HEK293T (cell line): Measurements from ENCODE around the gene SPTY2D1.

Source experiments
- BHLHE40 ChIP-seq: fragments of 450-650 bp; IDR thresholded peaks from 2 replicates; pipeline ENCODE4 v1.6.1; 2016; ENCODE audit warnings: mild to moderate bottlenecking, moderate library complexity, borderline replicate concordance
- ELF4 ChIP-seq: fragments of 450-650 bp; IDR thresholded peaks from 2 replicates; pipeline ENCODE4 v1.6.1; 2017; ENCODE audit warnings: antibody characterized with exemption
- FOXA1 ChIP-seq: fragments of 450-650 bp; IDR thresholded peaks from 2 replicates; pipeline ENCODE4 v1.6.1; 2016; ENCODE audit warnings: mild to moderate bottlenecking
- FOXK2 ChIP-seq: fragments of 450-650 bp; IDR thresholded peaks from 2 replicates; pipeline ENCODE4 v1.6.1; 2016; ENCODE audit warnings: mild to moderate bottlenecking
- FOXM1 ChIP-seq: fragments of 450-650 bp; IDR thresholded peaks from 2 replicates; pipeline ENCODE4 v1.6.1; 2017; ENCODE audit warnings: mild to moderate bottlenecking, borderline replicate concordance
- HDGF ChIP-seq: fragments of 450-650 bp; IDR thresholded peaks from 2 replicates; pipeline ENCODE4 v1.6.1; 2017; ENCODE audit warnings: antibody characterized with exemption, borderline replicate concordance
- NFRKB ChIP-seq: fragments of 450-650 bp; IDR thresholded peaks from 2 replicates; pipeline ENCODE4 v1.6.1; 2016; ENCODE audit warnings: mild to moderate bottlenecking, moderate library complexity
- SP1 ChIP-seq: fragments of 450-650 bp; IDR thresholded peaks from 2 replicates; pipeline ENCODE4 v1.6.1; 2017
- SUZ12 ChIP-seq: fragments of 450-650 bp; IDR thresholded peaks from 2 replicates; pipeline ENCODE4 v1.6.1; 2016; ENCODE audit warnings: mild to moderate bottlenecking
- TARDBP ChIP-seq: fragments of 450-650 bp; IDR thresholded peaks from 2 replicates; pipeline ENCODE4 v1.6.1; 2016
- ZNF384 ChIP-seq: fragments of 450-650 bp; IDR thresholded peaks from 2 replicates; pipeline ENCODE4 v1.6.1; 2016
- TF ChIP-seq, protein P1 (sequence below): fragments of 450-650 bp; IDR thresholded peaks from 2 replicates; pipeline ENCODE4 v1.6.1; 2016

GRCh38 chr11:18564149-18564548 lies 70.0 kb downstream of the SPTY2D1 start:
- TF ChIP-seq FOXM1 (no peak), NFRKB (no peak), ZNF384 (no peak), FOXA1 (no peak), ELF4 (no peak), BHLHE40 (no peak), TARDBP (no peak), SUZ12 (no peak), HDGF (no peak), SP1 (no peak), FOXK2 (no peak)
- TF ChIP-seq, protein P1, sequence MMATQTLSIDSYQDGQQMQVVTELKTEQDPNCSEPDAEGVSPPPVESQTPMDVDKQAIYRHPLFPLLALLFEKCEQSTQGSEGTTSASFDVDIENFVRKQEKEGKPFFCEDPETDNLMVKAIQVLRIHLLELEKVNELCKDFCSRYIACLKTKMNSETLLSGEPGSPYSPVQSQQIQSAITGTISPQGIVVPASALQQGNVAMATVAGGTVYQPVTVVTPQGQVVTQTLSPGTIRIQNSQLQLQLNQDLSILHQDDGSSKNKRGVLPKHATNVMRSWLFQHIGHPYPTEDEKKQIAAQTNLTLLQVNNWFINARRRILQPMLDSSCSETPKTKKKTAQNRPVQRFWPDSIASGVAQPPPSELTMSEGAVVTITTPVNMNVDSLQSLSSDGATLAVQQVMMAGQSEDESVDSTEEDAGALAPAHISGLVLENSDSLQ = no peak
